Measurements from ENCODE around the gene LMF1.
"Not testable (repeated sequence)": the region's sequence is repeated elsewhere in the genome, so short reads cannot be mapped to it uniquely, and the experiment has no call there.

The LMF1 gene

GRCh38 chr16:969508-970385 lies 1.0 kb downstream of the LMF1 start:
- no peak for DNase-seq

GRCh38 chr16:968620-969019 lies 2.2 kb downstream of the LMF1 start:
- no peak for DNase-seq

GRCh38 chr16:967546-968295 lies 3.1 kb downstream of the LMF1 start:
- no peak for DNase-seq

GRCh38 chr16:967077-967541 lies 3.7 kb downstream of the LMF1 start:
- DNase-seq = no peak

GRCh38 chr16:966505-966904 lies 4.3 kb downstream of the LMF1 start:
- no peak for DNase-seq

GRCh38 chr16:966035-966434 lies 4.7 kb downstream of the LMF1 start:
- no peak for DNase-seq

- no peak for DNase-seq
Observed at GRCh38 chr16:965487-965886, 5.3 kb downstream of the LMF1 start.

- DNase-seq = no peak
Observed at GRCh38 chr16:965036-965395, 5.8 kb downstream of the LMF1 start.

- DNase-seq = no peak
Observed at GRCh38 chr16:964356-965035, 6.3 kb downstream of the LMF1 start.

GRCh38 chr16:963913-964312 lies 6.9 kb downstream of the LMF1 start:
- DNase-seq = no peak

- DNase-seq = no peak
Observed at GRCh38 chr16:962901-963814, 7.6 kb downstream of the LMF1 start.

GRCh38 chr16:962366-962765 lies 8.4 kb downstream of the LMF1 start:
- no peak for DNase-seq

- DNase-seq = no peak
Observed at GRCh38 chr16:959232-960040, 11.3 kb downstream of the LMF1 start.

- not testable (repeated sequence) for DNase-seq
Observed at GRCh38 chr16:955766-956165, 15.0 kb downstream of the LMF1 start.

- not testable (repeated sequence) for DNase-seq
Observed at GRCh38 chr16:953818-954217, 17.0 kb downstream of the LMF1 start.

GRCh38 chr16:952321-952720 lies 18.5 kb downstream of the LMF1 start:
- DNase-seq = no peak

GRCh38 chr16:951660-952301 lies 19.0 kb downstream of the LMF1 start:
- no peak for DNase-seq

- DNase-seq = not testable (repeated sequence)
Observed at GRCh38 chr16:950733-951573, 19.8 kb downstream of the LMF1 start.

- DNase-seq = not testable (repeated sequence)
Observed at GRCh38 chr16:948767-949166, 22.0 kb downstream of the LMF1 start.

- not testable (repeated sequence) for DNase-seq
Observed at GRCh38 chr16:947922-948303, 22.9 kb downstream of the LMF1 start.
